Urinary bladder (tissue), 2 donors: Measurements from ENCODE around the gene WFDC1. TPM values are rescaled to one million over a fixed set of nuclear protein-coding genes. Genes with fewer than 3 reads are reported as not detected.

Source experiments
- polyA plus RNA-seq: library from polyadenylated mRNA; stranded (reverse); fragments of 200-250 nt; gene quantifications from one replicate; pipeline ENCODE4 v1.2.3, GENCODE V29; 2013
- small RNA-seq: library from RNA; depleted of rRNA; stranded (forward); fragments of <200 nt; gene quantifications from one replicate; pipeline ENCODE3, GENCODE V24; 2014
- total RNA-seq: library from RNA; depleted of rRNA; stranded (reverse); fragments of >200 nt; gene quantifications from one replicate; pipeline ENCODE4 v1.2.3, GENCODE V29; 2014
- donor health status: healthy.

Gene WFDC1
- total and polyA plus RNA-seq, 2 donors, result 44.6 to 67.2 TPM

Small RNA genes within 50 kb of the gene (small RNA-seq; reads per million reads assigned to genes)
- gene RNA5SP433, result not detected

Other genes with a start within 250 kb of the WFDC1 start
- 81.3 TPM for gene MBTPS1, start 177.9 kb upstream of the WFDC1 start, total RNA-seq
- gene MBTPS1, start 177.9 kb upstream of the WFDC1 start, polyA plus RNA-seq, result 67.8 TPM
- 32.7 TPM for gene HSDL1, start 149.7 kb upstream of the WFDC1 start, total RNA-seq
- 12.9 TPM for gene HSDL1, start 149.7 kb upstream of the WFDC1 start, polyA plus RNA-seq
- gene DNAAF1, start 149.6 kb upstream of the WFDC1 start, total RNA-seq, result not detected
- gene DNAAF1, start 149.6 kb upstream of the WFDC1 start, polyA plus RNA-seq, result 0.85 TPM
- 24.4 TPM for gene TAF1C, start 107.8 kb upstream of the WFDC1 start, total RNA-seq
- 39.3 TPM for gene TAF1C, start 107.8 kb upstream of the WFDC1 start, polyA plus RNA-seq
- 0.21 TPM for gene ADAD2, start 103.7 kb upstream of the WFDC1 start, total RNA-seq
- gene ADAD2, start 103.7 kb upstream of the WFDC1 start, polyA plus RNA-seq, result 0.47 TPM
- not detected for gene KCNG4, start 54.9 kb upstream of the WFDC1 start, total RNA-seq
- gene KCNG4, start 54.9 kb upstream of the WFDC1 start, polyA plus RNA-seq, result not detected
- 5.0 TPM for gene ATP2C2, start 73.7 kb downstream of the WFDC1 start, total RNA-seq
- gene ATP2C2, start 73.7 kb downstream of the WFDC1 start, polyA plus RNA-seq, result 2.3 TPM
- gene MEAK7, start 209.8 kb downstream of the WFDC1 start, total RNA-seq, result 18.0 TPM
- gene MEAK7, start 209.8 kb downstream of the WFDC1 start, polyA plus RNA-seq, result 11.2 TPM